ENCODE results near the gene ARSB. TPM values are rescaled to one million over a fixed set of nuclear protein-coding genes. Genes with fewer than 3 reads are reported as not detected.

The ARSB gene
- total RNA-seq, 1 experiment from 2014 or later, result 8.4 TPM

GRCh38 chr5:78785454-78785853 is 199.7 kb downstream of the ARSB start:
- Histone ChIP-seq H3K4me2 (no peak overlapping the region), H3K9me2 (ENCODE audit: insufficient read depth) (no peaks in the 10 kb centered on the region), H3K4me3 (no peak overlapping the region), H3K9me3 (ENCODE audit: insufficient read depth, low read depth) (no peaks in the 10 kb centered on the region; the same call in 1 of the 2 replicates), H3K27me3 (ENCODE audit: insufficient read depth, low read depth) (no peaks in the 10 kb centered on the region), H3F3A (ENCODE audit: insufficient read depth, low read depth) (no peaks in the 10 kb centered on the region), H3K36me3 (ENCODE audit: low read depth) (no peaks in the 10 kb centered on the region), H4K20me1 (ENCODE audit: insufficient read depth) (no peaks in the 10 kb centered on the region), H2AFZ (no peak overlapping the region), H3K4me1 (replicated peaks; ENCODE audit: insufficient read depth) (no peaks in the 10 kb centered on the region), H3K27ac (no peak overlapping the region), H3K79me2 (ENCODE audit: low read depth) (no peaks in the 10 kb centered on the region)
- no peak for TF ChIP-seq EZH2 (IDR thresholded peaks at IDR 0.05; ENCODE audit: low read depth)
- no peak for TF ChIP-seq CTCF (conservative IDR thresholded peaks at IDR 0.05)
- CTCF ChIA-PET, result no interaction called here
- POLR2A ChIA-PET (ENCODE audit: unreplicated experiment), result no interaction called here
- intact Hi-C loops (cut with micrococcal nuclease; ENCODE audit: unreplicated experiment), result no loop called here
- BruUV-seq (replicated peaks), result no TSS peak
- no peak for DNase-seq

GRCh38 chr5:78783434-78784130 is 201.5 kb downstream of the ARSB start:
- Histone ChIP-seq H3K4me2 (no peak overlapping the region), H3F3A (ENCODE audit: insufficient read depth, low read depth) (peaks cover 8% of the 10 kb centered on the region; the same call in 1 of the 2 replicates), H4K20me1 (ENCODE audit: insufficient read depth) (no peaks in the 10 kb centered on the region), H3K27ac (no peak overlapping the region), H3K9me3 (ENCODE audit: insufficient read depth, low read depth) (no peaks in the 10 kb centered on the region; the same call in 1 of the 2 replicates), H3K9me2 (ENCODE audit: insufficient read depth) (0 out of 2 replicates have a peak, but pooled peaks cover 4% of the 10 kb centered on the region), H3K36me3 (ENCODE audit: low read depth) (no peaks in the 10 kb centered on the region), H3K4me1 (replicated peaks; ENCODE audit: insufficient read depth) (peaks cover 14% of the 10 kb centered on the region), H3K79me2 (ENCODE audit: low read depth) (no peaks in the 10 kb centered on the region), H3K4me3 (no peak overlapping the region), H2AFZ (no peak overlapping the region), H3K27me3 (ENCODE audit: insufficient read depth, low read depth) (no peaks in the 10 kb centered on the region)
- TF ChIP-seq CTCF (conservative IDR thresholded peaks at IDR 0.05), result no peak
- no peak for TF ChIP-seq EZH2 (IDR thresholded peaks at IDR 0.05; ENCODE audit: low read depth)
- BruUV-seq (replicated peaks), result no TSS peak
- ChIA-PET POLR2A (ENCODE audit: unreplicated experiment) (no interaction called here), CTCF (no interaction called here)
- DNase-seq, result no peak
- intact Hi-C loops (cut with micrococcal nuclease; ENCODE audit: unreplicated experiment), result no loop called here

GRCh38 chr5:78782728-78783127 is 202.4 kb downstream of the ARSB start:
- ChIA-PET POLR2A (ENCODE audit: unreplicated experiment) (no interaction called here), CTCF (no interaction called here)
- DNase-seq, result no peak

More at GRCh38 chr5:78782728-78783127, 202.4 kb downstream of the ARSB start:
- Histone ChIP-seq H3K9me2 (ENCODE audit: insufficient read depth) (0 out of 2 replicates have a peak, but pooled peaks cover 4% of the 10 kb centered on the region), H3K9me3 (ENCODE audit: insufficient read depth, low read depth) (no peaks in the 10 kb centered on the region; the same call in 1 of the 2 replicates), H3K4me3 (no peak overlapping the region), H2AFZ (no peak overlapping the region), H4K20me1 (ENCODE audit: insufficient read depth) (no peaks in the 10 kb centered on the region), H3K27ac (no peak overlapping the region), H3F3A (ENCODE audit: insufficient read depth, low read depth) (peaks cover 8% of the 10 kb centered on the region; the same call in 1 of the 2 replicates), H3K36me3 (ENCODE audit: low read depth) (no peaks in the 10 kb centered on the region), H3K27me3 (ENCODE audit: insufficient read depth, low read depth) (no peaks in the 10 kb centered on the region), H3K4me2 (no peak overlapping the region), H3K79me2 (ENCODE audit: low read depth) (no peaks in the 10 kb centered on the region), H3K4me1 (replicated peaks; ENCODE audit: insufficient read depth) (peaks cover 19% of the 10 kb centered on the region)
- TF ChIP-seq CTCF (conservative IDR thresholded peaks at IDR 0.05), result no peak
- TF ChIP-seq EZH2 (IDR thresholded peaks at IDR 0.05; ENCODE audit: low read depth), result no peak
- intact Hi-C loops (cut with micrococcal nuclease; ENCODE audit: unreplicated experiment), result no loop called here
- BruUV-seq (replicated peaks), result no TSS peak

Measured in PC-9 (cell line).